NCI-H1105 treated with DMSO at 0.1 percent for 48 hours (cell line): Measurements from ENCODE around the gene ZFAND6.
"Not testable (repeated sequence)": the region's sequence is repeated elsewhere in the genome, so short reads cannot be mapped to it uniquely, and the experiment has no call there.

ENCODE experiments used
- DNase-seq: peaks from one replicate; lab custom pipeline; 2025; lab: John Stamatoyannopoulos, UW

Gene ZFAND6

DNA sequence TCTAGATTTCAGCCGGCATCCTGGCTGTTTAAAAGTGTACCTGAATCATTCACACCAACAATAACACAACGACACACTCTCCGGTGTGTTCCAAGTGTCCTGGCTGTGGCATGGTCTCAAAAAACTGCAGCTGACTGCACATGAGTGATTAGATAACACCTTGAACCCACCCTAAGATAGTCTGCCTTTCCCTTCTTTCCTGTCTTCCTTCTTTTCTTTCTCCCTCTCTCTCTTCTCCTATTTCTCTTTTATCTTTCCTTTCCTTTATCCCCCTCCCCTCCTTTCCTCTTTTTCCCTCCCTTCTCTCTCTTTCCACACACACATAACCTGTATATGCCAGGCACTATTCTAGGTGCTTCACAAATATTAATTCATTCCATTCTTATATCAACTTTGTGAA is 92.1 kb downstream of the ZFAND6 start:
- DNase-seq = no peak

DNA sequence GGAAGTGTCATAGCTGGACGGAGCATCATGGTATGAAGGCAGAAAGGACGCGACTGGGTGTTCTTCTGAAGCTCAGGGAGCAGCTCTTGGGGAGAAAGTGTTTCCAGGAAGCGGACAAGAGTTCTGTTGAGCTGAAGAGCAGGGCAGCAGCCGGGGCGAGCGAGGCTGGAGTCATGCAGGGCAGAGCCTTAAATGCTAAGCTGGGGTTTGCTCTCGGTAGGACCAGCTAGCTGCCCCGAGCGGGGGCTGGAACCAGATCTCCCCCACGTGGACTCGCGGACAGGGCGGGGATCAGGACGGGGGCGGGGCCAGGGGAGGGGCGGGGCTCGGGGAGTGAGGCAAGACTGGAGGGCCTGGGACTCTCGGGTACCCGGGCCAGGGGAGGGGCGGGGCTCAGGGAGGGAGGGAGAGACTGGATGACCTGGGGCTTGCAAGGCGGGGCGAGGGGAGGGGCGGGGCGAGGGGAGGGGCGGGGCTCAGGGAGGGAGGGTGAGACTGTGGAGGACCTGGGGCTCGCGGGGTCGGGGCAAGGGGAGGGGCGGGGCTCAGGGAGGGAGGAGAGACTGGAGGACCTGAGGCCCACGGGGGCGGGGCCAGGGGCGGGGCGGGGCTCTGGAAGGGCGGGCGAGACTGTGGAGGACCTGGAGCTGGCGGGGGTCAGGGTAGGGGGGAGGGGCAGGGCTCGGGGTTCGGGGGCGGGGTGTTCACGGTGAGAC is 92.9 kb downstream of the ZFAND6 start:
- peak; percentile 41 for DNase-seq

DNA sequence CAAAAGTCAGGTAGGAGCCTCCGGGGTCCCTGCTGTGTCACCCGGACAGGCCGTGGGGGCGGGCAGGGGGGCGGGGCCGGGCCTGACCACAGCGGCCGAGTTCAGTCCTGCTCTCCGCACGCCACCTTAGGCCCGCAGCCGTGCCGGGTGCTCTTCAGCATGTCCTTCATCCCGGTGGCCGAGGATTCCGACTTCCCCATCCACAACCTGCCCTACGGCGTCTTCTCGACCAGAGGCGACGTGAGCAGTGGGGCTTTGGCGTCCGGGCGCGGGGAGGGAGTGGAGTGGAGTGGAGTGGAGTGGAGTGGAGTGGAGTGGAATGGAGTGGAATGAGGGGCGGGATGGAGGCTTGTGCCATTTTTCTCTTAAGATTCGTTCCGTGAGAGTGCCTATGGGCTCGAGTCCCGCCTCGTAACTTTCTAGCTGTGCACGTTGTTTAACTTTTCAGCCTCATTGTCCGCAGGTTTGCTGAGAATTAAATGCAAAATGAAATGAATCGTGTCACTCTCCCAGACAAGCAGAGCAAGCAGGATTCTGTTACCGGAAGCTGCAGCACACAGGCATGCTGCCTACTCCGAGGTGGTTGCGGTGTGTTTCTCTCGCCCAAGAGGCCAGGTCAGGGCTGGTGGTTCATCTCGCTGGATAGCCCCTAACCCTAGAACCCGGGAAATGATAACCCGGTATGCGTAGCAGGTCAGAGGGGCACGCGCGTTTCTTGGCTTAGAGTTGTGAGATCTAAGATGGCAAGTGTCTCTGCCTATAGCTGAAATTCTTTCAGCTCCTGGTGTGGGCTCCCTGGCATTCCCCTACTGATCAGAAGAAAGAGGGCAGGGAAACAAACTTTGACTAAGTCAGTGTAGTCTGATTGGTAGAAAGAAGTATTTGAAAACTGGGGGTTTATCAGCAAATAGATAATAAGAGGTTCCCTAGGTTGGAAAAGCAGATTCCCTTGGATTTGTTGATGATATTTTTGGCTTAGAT is 93.7 kb downstream of the ZFAND6 start, which contains the start of gene FAH:
FAH (plus strand) TSS at position 104 of the 981 bp plus-strand sequence; CDS start at position 160, 56 bp downstream.
- DNase-seq = peak; percentile 32

GRCh38 chr15:80153900-80154299 is 94.4 kb downstream of the ZFAND6 start:
- DNase-seq = no peak

DNA sequence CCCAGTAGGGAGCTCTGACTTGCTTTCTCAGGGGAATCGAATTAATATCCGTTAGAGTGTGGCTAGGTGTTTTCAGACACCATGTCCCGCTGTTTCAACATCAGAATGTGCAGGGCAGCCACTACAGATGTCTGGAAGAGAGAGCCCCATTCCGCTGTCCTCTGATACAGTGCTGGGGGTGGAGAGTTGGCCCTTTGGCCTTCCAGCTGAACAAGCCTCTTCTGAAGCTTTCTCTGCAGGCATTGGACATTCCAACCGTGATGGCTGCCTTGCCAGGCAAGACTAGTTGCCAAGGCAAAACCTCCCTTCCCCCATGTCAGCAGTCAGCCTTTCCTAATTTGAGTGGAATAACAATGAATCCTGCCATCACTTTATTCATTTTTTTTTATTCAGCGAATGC is 94.9 kb downstream of the ZFAND6 start:
- DNase-seq = no peak

DNA sequence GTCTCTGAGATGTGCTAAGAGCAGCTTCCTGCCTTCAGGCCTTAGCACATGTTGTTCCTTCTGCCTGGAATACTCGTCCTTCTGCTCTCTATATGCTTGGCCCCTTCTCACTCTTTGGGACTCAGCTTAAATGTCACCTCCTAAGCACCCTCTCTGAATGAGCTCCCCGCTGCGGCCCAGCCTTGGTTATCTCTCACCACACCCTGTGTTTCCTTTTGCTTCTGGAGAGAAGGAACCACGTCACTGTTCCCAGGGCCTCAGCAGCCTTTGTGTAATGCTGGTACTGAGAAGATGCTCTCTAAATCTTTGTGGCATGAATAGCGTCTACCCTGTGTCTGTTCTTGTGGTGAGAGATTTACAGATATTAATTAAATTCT is 95.5 kb downstream of the ZFAND6 start:
- DNase-seq = no peak

DNA sequence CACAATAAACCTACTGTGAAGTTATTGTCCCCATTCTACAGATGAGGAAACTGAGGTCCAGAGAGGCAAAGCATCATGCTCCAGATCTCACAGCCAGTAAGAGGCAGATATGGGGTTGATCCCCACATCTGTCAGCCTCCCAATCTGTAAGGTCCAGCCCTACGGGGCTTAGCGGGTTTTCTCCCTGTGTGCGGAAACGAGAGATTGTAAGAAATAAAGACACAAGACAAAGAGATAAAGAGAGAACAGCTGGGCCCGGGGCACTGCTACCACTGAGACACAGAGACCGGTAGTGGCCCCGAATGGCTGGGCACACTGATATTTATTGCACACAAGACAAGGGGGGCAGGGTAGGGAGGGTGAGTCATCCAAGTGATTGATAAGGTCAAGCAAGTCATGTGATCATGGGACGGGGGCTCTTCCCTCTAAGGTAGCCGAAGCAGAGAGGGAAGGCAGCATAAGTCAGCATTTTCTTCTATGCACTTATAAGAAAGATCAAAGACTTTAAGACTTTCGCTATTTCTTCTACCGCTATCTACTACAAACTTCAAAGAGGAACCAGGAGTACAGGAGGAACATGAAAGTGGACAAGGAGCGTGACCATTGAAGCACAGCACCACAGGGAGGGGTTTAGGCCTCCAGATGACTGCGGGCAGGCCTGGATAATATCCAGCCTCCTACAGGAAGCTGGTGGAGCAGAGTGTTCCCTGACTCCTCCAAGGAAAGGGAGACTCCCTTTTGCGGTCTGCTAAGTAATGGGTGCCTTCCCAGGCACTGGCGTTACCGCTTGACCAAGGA is 96.1 kb downstream of the ZFAND6 start:
- not testable (repeated sequence) for DNase-seq

DNA sequence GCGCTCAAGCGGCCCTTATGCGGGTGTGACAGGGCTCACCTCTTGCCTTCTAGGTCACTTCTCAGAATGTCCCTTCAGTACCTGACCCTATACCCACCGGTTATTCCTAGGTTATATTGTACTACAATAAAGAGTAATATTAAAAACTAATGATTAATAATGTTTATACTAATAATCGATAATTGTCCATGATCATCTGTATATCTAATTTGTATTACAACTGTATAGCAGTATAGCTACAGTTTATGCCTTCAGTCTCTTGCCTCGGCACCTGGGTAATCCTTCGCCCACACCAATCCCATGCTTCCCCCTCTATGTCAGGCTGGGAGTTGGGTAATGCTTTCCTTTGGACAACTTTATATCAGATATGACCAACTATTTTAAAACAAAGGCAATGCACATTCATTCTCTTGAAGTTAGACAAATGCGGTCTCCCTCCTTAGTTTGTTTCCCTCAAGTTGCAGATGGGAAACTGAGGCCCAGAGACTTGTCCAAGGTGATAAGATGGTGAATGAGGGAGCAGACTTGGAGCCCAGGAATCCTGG is 96.8 kb downstream of the ZFAND6 start:
- DNase-seq = no peak

DNA sequence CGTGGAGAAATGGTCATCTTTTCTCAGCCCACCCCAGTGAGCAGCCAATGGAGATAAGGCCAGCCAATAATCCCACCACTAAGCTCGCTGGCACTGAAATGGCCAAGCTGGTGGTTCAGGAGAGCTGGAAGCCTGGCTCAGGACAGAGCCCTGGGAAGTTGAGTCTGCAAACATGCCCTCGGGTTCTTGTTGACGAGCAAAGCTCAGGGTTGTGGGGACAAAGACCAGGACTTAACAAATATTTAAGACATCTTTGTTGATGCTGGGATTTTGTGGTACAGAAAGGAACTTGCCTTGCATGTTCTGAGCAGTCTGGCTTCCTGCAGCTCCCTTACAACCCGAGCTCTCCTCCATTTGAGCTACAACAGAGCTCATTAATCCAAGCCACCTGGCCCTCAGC is 97.7 kb downstream of the ZFAND6 start:
- no peak for DNase-seq

GRCh38 chr15:80159301-80159700 is 99.8 kb downstream of the ZFAND6 start:
- DNase-seq = no peak

DNA sequence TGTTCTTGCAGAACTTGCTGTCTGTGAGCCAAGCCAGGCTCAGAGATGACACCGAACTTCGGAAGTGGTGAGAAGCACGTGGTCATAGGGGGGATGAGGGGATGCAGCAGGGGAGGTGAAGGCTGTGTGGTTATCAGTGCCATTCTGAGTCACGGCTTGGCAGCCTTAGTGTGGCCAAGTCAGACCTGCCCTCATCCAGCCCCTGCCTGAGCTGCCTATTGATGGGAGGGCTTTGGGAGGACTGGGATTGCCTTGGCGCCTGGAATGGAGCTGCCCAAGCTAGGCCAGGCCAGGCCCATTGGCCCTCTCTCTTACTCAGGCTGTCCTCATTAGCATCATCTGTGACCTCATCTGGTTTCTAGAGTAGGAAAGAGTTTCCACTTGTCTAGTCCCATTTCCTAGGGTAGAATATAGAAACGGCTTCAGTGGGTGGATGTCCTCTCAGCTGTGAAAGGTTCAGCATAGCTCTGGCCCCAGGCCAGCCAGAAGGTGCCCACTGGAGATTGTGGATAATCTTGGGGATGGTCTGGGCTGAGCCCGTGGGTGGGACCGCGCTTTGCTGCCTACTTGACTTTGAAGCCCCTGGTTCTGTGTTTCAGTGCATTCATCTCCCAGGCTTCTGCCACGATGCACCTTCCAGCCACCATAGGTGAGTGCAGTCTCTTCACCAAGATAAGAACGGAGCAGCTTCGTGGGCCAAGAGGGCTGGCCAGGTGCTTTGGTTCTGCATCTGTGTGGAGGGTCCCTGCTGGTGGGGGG is 100.5 kb downstream of the ZFAND6 start:
- DNase-seq = no peak

GRCh38 chr15:80160570-80161156 is 101.2 kb downstream of the ZFAND6 start:
- no peak for DNase-seq

- DNase-seq = no peak
These were observed 102.1 kb downstream of the ZFAND6 start for GRCh38 chr15:80161468-80162016.

DNA sequence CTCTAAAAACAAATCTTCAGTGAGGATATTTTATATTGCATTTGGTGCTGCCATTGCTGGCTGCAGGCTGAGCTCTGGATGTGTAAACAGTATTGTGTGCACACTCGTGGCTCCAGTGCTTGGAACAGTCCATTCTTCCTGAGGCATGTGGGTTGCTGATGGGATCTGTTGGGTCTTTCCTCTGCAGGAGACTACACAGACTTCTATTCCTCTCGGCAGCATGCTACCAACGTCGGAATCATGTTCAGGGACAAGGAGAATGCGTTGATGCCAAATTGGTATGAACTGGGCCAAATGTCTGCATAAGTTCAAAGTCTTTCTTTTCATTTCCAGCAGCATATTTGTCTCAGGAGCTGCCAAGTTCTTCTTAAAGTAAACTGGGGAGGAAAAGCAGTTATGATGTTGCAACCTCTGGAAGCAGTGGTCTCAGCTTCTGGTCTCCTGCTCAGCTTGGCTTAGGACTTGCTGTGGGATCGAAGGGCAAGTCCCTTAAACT is 102.6 kb downstream of the ZFAND6 start:
- DNase-seq = no peak

- no peak for DNase-seq
These were observed 103.7 kb downstream of the ZFAND6 start for GRCh38 chr15:80163217-80163616.

GRCh38 chr15:80163897-80164296 is 104.4 kb downstream of the ZFAND6 start:
- DNase-seq = no peak

DNA sequence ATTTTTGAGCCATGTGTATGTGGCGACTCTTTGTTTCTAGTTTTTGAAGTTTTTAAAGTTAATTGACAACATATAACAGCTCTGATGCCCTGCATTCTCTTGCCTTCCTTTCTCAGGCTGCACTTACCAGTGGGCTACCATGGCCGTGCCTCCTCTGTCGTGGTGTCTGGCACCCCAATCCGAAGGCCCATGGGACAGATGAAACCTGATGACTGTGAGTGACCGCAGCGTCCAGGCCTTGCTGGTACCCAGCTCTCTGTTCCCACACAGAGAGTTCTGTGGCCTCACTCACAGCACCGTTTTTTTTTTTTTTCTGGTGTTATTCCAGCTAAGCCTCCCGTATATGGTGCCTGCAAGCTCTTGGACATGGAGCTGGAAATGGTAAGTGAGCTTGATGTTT is 108.5 kb downstream of the ZFAND6 start:
- DNase-seq = no peak

DNA sequence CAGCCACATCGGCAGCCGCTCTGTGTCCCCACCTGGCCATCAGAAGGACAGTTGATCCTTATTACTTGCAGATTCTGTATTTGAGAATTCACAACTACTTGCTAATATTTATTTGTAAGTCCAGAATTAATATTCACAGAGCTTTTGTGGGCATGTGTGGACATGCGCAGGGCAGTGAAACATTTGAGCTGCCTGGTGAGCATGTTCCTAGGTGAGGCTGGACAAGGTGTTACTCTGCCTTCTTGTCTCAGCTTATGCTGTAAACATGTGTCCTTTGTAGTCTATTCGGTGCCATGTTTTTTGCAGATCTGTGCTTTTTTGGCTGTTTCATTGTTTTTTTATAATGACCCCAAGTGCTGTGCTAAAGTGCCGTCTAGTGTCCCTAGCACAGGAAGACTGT is 108.9 kb downstream of the ZFAND6 start:
- no peak for DNase-seq

- DNase-seq = no peak
These were observed 110.4 kb downstream of the ZFAND6 start for GRCh38 chr15:80169768-80170357.

- no peak for DNase-seq
These were observed 111.1 kb downstream of the ZFAND6 start for GRCh38 chr15:80170596-80170995.
